BE2C (cell line): ENCODE data around the gene TEDC1.

Source experiments
- DNase-seq: peaks from one replicate; pipeline ENCODE4 v3.0.0-alpha.2; 2020
- H3K27me3 ChIP-seq: fragments of 250-450 bp; sonication (Bioruptor Pico); 2 replicates; pipeline ENCODE4 v1.5.1; 2020; ENCODE audit warnings: mild to moderate bottlenecking
- H3K36me3 ChIP-seq: fragments of 250-450 bp; sonication (Bioruptor Pico); 2 replicates; pipeline ENCODE4 v1.5.1; 2020; ENCODE audit warnings: mild to moderate bottlenecking
- H3K4me1 ChIP-seq: fragments of 250-450 bp; sonication (Bioruptor Pico); 2 replicates; pipeline ENCODE4 v1.5.1; 2020
- H3K4me3 ChIP-seq: 2 replicates; pipeline ENCODE4 v1.5.1; 2011; ENCODE audit warnings: low read depth, low read length
- H3K9me3 ChIP-seq: fragments of 250-450 bp; sonication (Bioruptor Pico); 2 replicates; pipeline ENCODE4 v1.5.1; 2020
- CTCF ChIP-seq: IDR thresholded peaks from 2 replicates; pipeline ENCODE4 v1.5.1; 2012; ENCODE audit warnings: mild to moderate bottlenecking, low read depth, low read length

TEDC1 gene

GRCh38 chr14:105460616-105461015, 30.4 kb upstream of the TEDC1 start:
- no peak for TF ChIP-seq CTCF
- no peak for DNase-seq
- H3K4me1 ChIP-seq, result no peaks in the 10 kb centered on the region
- H3K36me3 ChIP-seq, result peaks cover 81% of the 10 kb centered on the region
- H3K27me3 ChIP-seq, result no peaks in the 10 kb centered on the region
- H3K9me3 ChIP-seq, result no peaks in the 10 kb centered on the region
- H3K4me3 ChIP-seq, result no peak overlapping the region

- no peaks in the 10 kb centered on the region for H3K9me3 ChIP-seq
- no peaks in the 10 kb centered on the region for H3K27me3 ChIP-seq
- no peak for DNase-seq
- H3K4me3 ChIP-seq, result no peak overlapping the region
- H3K36me3 ChIP-seq, result peaks cover 79% of the 10 kb centered on the region
- H3K4me1 ChIP-seq, result no peaks in the 10 kb centered on the region
- no peak for TF ChIP-seq CTCF
These were observed 29.1 kb upstream of the TEDC1 start for GRCh38 chr14:105461903-105462302.

GRCh38 chr14:105464501-105464900, 26.5 kb upstream of the TEDC1 start:
- Histone ChIP-seq H3K36me3 (peaks cover 87% of the 10 kb centered on the region), H3K27me3 (no peaks in the 10 kb centered on the region), H3K9me3 (no peaks in the 10 kb centered on the region), H3K4me3 (no peak overlapping the region), H3K4me1 (peaks cover 10% of the 10 kb centered on the region)
- no peak for TF ChIP-seq CTCF
- DNase-seq, result no peak

GRCh38 chr14:105465209-105466031, 25.6 kb upstream of the TEDC1 start:
- no peak for TF ChIP-seq CTCF
- H3K4me1 ChIP-seq, result peaks cover 15% of the 10 kb centered on the region
- H3K27me3 ChIP-seq, result no peaks in the 10 kb centered on the region
- no peak overlapping the region for H3K4me3 ChIP-seq
- DNase-seq, result no peak
- H3K36me3 ChIP-seq, result peaks cover 84% of the 10 kb centered on the region
- no peaks in the 10 kb centered on the region for H3K9me3 ChIP-seq

- Histone ChIP-seq H3K9me3 (no peaks in the 10 kb centered on the region), H3K27me3 (no peaks in the 10 kb centered on the region), H3K36me3 (peaks cover 72% of the 10 kb centered on the region), H3K4me1 (peaks cover 25% of the 10 kb centered on the region), H3K4me3 (no peak overlapping the region)
- no peak for DNase-seq
- no peak for TF ChIP-seq CTCF
These were observed 24.4 kb upstream of the TEDC1 start for GRCh38 chr14:105466531-105467248.
